NB4 (cell line): ENCODE data around the gene NFATC1.
A peak's percentile ranks its signal among the peaks of the same experiment; 100 is the strongest.

Source experiments
- DNase-seq: peaks from one replicate; pipeline ENCODE4 v3.0.0; 2010; ENCODE audit warnings: low read depth
- H3K4me3 ChIP-seq: one replicate; pipeline ENCODE4 v1.5.1; 2011; ENCODE audit warnings: mild to moderate bottlenecking, low read depth, low read length, moderate library complexity
- MAX ChIP-seq: IDR thresholded peaks from 2 replicates; pipeline ENCODE4 v1.6.1; 2011; ENCODE audit warnings: low read depth, low read length
- MYC ChIP-seq: IDR thresholded peaks from 2 replicates; pipeline ENCODE4 v1.6.1; 2011; ENCODE audit warnings: low read depth, low read length
- POLR2A ChIP-seq: IDR thresholded peaks from 2 replicates; pipeline ENCODE4 v1.6.1; 2011; ENCODE audit warnings: mild to moderate bottlenecking; ENCODE audit not compliant: insufficient read length; ENCODE audit errors: extremely low read depth
- TF ChIP-seq, protein P1 (sequence below): IDR thresholded peaks from one replicate; pipeline ENCODE4 v1.5.1; 2012; ENCODE audit warnings: low read depth, low read length

NFATC1 gene

GRCh38 chr18:79463424-79463960 lies 67.8 kb downstream of the NFATC1 start:
- no peak for DNase-seq
- H3K4me3 ChIP-seq, result no peak overlapping the region
- TF ChIP-seq, protein P1, sequence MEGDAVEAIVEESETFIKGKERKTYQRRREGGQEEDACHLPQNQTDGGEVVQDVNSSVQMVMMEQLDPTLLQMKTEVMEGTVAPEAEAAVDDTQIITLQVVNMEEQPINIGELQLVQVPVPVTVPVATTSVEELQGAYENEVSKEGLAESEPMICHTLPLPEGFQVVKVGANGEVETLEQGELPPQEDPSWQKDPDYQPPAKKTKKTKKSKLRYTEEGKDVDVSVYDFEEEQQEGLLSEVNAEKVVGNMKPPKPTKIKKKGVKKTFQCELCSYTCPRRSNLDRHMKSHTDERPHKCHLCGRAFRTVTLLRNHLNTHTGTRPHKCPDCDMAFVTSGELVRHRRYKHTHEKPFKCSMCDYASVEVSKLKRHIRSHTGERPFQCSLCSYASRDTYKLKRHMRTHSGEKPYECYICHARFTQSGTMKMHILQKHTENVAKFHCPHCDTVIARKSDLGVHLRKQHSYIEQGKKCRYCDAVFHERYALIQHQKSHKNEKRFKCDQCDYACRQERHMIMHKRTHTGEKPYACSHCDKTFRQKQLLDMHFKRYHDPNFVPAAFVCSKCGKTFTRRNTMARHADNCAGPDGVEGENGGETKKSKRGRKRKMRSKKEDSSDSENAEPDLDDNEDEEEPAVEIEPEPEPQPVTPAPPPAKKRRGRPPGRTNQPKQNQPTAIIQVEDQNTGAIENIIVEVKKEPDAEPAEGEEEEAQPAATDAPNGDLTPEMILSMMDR, result no peak
- TF ChIP-seq POLR2A (no peak), MAX (no peak), MYC (no peak)

GRCh38 chr18:79465392-79465991 lies 69.8 kb downstream of the NFATC1 start:
- TF ChIP-seq POLR2A, result peak; percentile 22
- TF ChIP-seq, protein P1, result no peak
- 0 out of 2 replicates have a peak, but pooled peaks have one; percentile 37 for TF ChIP-seq MAX
- H3K4me3 ChIP-seq, result peak overlapping the region; percentile 61
- DNase-seq, result peak; percentile 81

- DNase-seq, result no peak
- TF ChIP-seq POLR2A (no peak), MAX (no peak), MYC (no peak)
- TF ChIP-seq, protein P1, result no peak
- no peak overlapping the region for H3K4me3 ChIP-seq
These were observed 70.9 kb downstream of the NFATC1 start for GRCh38 chr18:79466591-79466990.

GRCh38 chr18:79467126-79467525 lies 71.4 kb downstream of the NFATC1 start:
- TF ChIP-seq POLR2A, result no peak
- TF ChIP-seq, protein P1, result no peak
- no peak for TF ChIP-seq MAX
- TF ChIP-seq MYC, result no peak
- DNase-seq, result no peak
- no peak overlapping the region for H3K4me3 ChIP-seq

DNA sequence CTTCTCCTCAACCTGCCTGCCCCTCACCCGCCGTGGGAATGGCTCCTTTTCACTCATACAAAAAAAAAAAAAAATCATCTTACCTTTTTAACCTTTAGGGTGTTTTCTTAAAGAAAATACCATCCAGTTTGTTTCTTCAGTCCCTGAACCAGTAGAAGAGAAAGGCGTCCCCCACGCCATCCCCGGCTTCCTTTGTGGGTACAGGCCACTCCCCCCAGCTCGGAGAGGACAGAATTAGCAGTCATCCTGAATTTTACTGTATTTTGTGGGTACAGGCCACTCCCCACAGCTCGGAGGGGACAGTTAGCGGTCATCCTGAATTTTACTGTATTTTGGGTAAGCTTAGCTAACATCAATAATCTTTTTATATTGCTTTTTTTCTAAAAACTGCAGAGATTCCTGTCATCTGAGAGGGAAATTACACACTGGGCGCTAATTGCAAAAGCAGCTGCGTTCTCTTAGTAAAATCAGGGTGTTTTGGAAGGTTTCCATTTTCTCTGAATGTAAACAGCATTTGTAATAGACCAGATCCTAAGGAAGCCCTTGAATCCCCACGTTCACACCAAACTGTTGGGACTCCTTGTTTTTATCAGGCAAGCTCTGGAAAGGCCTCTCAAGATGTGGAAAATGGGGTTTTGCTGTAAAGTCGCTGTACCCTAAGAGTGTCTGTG lies 72.5 kb downstream of the NFATC1 start:
- H3K4me3 ChIP-seq, result no peak overlapping the region
- peak; percentile 62 for DNase-seq
- TF ChIP-seq MAX (no peak), POLR2A (no peak), MYC (no peak)
- TF ChIP-seq, protein P1, result no peak
